ENCODE results near the gene TTC22. TPM values are rescaled to one million over a fixed set of nuclear protein-coding genes. Genes with fewer than 3 reads are reported as not detected.

TTC22 gene
- total RNA-seq, 1 donor from 2014 or later = not detected

- no peak for ATAC-seq
- intact Hi-C loops (cut with DNase I) = loop anchor here (5.0 to 10.0 kb wide), 3 partner anchors 317 to 950 kb away; no protein-coding TSS in a partner anchor
- no peak for DNase-seq (ENCODE audit: missing footprints)
Measured at GRCh38 chr1:54811739-54812655, 10.9 kb upstream of the TTC22 start.

DNA sequence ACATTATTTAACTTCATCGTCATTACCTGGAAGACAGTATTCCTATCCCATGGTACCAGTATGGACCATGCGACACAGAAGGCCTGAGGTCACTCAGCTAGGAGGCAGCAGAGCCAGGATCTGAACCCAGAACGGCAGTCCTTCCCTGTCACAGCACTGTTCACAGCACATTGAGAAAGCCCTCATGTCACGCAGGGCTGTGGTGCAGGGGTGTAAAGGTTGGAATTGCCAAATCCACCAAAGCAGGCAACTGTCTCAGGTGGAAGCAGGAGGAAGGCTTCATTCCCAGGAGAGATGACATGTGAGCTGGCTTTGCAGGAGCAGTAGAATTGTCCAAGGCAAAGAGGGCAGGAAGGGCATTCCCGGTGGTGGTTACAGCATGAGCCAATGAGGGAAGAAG is 9.9 kb upstream of the TTC22 start:
- no peak for DNase-seq (ENCODE audit: missing footprints)
- intact Hi-C loops (cut with DNase I) = loop anchor here (5.0 to 10.0 kb wide), 3 partner anchors 316 to 949 kb away; no protein-coding TSS in a partner anchor
- ATAC-seq = no peak

GRCh38 chr1:54810153-54810942 is 9.2 kb upstream of the TTC22 start:
- DNase-seq (ENCODE audit: missing footprints) = no peak
- peak; percentile 73 for ATAC-seq

GRCh38 chr1:54809496-54810074 is 8.5 kb upstream of the TTC22 start:
- DNase-seq (ENCODE audit: missing footprints) (no peak), ATAC-seq (no peak)
- intact Hi-C loops (cut with DNase I) = loop anchor here (5.0 to 10.0 kb wide), 3 partner anchors 315 to 947 kb away; no protein-coding TSS in a partner anchor

More at GRCh38 chr1:54810153-54810942, 9.2 kb upstream of the TTC22 start:
- intact Hi-C loops (cut with DNase I) = loop anchor here (5.0 to 10.0 kb wide), 3 partner anchors 316 to 948 kb away; no protein-coding TSS in a partner anchor

DNA sequence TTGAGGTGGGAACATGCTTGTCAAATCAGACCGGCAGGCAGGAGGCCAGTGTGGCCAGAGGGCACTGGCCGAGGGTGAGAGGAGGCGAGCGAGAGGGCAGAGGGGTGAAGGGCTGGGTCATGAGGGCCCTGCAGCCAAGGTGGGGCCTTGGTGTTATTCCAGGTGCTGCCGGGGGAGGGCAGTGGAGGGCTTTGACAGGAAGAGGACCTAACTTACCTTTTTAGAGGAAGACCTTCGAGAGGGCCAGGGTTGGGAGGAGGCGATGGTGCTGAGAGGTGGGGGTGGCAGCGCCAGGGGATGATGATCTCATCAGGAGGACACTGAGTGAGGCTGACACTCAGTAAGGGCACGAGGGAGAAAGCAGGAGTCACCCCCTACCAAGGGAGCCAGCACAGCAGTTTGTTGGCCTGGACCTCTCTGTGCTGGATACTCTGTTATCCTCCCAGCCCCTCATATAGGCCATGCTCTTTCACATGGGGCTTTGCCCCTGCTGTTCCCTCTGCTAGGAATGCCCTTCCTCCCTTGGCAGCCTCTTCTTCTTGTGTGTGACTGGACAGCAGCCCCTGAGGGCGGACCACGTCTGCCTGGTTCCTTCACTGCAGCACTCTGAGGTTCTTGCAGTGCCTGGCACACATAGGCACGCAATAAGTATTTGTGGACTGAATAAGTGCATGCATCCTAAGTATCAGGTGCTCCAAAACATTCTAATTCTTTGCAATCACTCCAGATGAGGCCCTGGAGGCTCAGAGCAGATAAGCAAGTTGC is 7.5 kb upstream of the TTC22 start:
- ATAC-seq (no peak), DNase-seq (ENCODE audit: missing footprints) (no peak)
- intact Hi-C loops (cut with DNase I) = no loop called here

DNA sequence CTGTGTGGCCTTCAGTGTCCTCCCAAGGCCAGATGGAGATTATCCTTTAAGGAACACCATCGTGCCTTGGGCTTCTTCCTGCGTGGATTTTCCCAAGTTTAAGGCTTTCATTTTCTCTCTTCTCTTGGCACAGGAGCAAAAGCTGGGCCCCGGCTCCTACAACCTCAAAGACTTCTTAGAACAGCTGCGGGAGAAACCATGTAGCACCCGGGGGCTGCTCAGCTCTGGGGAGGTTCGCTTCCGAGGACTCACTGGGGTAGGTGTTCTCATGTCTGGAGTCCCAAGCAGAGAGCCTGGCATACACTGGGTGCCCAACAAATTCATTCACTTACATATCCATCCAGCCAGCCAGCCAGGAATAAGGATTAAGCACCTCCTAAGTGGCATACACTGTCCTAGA is 6.6 kb upstream of the TTC22 start:
- ATAC-seq (no peak), DNase-seq (ENCODE audit: missing footprints) (no peak)
- intact Hi-C loops (cut with DNase I) = no loop called here

DNA sequence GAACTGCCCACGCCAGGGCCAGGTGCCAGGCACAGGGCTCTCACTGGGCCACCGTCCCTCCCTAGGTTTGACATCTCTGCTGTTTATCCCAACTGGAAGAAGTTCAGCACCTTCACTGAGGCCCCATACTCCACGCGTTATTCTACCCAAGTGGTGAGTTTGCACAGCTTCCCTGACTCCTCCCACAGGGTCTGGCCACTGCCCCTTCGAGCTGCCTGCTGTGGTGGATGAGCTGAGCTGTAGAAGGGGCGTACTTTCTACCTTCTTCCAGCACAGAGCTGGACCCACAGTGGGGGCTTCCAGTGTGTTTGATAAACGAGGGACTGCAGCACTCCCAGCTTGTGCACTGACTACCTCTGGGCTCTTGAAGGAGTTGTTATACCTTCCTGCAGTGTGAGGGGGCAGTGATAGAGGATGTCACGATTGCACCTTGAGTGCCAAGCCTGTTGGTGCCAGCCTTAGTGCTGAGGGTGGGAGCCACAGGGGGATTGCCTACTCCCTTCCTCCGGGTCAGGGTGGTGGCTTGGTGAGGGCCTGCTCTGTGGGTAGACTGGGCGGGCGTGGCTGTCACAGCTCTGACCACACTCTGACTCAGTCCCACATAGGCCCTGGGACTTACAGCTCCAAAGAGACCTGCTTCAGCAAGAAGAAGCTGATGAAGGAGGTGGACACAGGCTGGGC is 5.9 kb upstream of the TTC22 start:
- intact Hi-C loops (cut with DNase I) = no loop called here
- DNase-seq (ENCODE audit: missing footprints) (no peak), ATAC-seq (no peak)

DNA sequence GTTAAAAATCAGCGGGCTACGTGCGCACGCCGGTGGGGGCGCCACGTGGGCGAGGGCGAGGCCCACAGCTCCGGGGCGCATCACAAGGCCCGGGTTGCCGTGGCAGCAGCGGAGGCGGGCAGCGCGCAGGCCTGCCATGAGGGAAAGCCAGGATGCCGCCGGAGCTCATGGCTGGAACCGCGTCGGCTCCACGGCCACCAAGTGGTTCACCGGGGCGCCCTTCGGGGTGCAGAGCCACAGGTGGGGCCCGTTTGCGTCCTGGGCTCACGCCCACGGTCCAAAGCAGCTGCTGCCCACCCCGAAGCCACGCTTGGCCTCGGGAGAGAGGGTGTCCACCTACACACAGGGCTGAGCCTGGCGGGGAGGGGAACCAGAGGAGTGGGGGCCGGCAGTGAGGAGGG is 4.9 kb upstream of the TTC22 start:
- intact Hi-C loops (cut with DNase I) = no loop called here
- ATAC-seq (no peak), DNase-seq (ENCODE audit: missing footprints) (no peak)

GRCh38 chr1:54805466-54805865 is 4.3 kb upstream of the TTC22 start:
- intact Hi-C loops (cut with DNase I) = no loop called here
- DNase-seq (ENCODE audit: missing footprints) (no peak), ATAC-seq (no peak)

GRCh38 chr1:54804471-54805132 is 3.5 kb upstream of the TTC22 start:
- no peak for ATAC-seq
- intact Hi-C loops (cut with DNase I) = no loop called here
- DNase-seq (ENCODE audit: missing footprints) = no peak

DNA sequence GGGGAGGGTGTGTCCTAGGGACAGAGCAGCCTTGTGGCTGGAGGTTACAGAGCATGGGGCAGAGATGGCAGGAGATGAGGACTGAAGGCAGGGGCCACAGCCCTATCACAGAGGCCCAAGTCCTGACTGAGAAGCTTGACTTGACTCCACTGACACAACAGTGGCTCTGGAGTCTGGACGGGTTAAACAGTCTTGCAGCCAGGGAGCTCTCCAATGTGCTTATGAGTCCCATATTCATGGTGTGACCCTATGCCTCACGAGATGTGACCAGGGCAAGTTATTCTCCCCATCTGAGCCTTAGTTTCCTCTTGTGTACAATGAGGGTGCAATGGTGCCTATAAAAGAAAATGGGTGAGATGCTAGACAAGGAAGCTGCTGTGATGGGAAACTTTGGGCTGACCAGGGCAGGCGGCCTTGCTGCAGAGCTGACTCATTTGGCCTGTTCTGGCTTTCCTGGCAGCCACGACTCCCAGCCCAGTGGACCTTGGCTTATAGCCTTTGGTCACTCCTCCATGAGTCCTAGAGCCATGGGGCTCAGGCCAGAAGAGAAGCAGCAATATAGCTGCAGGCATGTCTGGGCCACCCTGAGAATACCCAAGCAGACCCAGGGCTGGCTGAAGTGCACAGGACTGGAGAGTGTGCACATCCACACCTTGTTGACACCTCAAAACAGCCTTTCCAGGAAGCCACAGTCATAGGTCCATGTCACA is 2.8 kb upstream of the TTC22 start:
- intact Hi-C loops (cut with DNase I) = no loop called here
- DNase-seq (ENCODE audit: missing footprints) (no peak), ATAC-seq (no peak)

- DNase-seq (ENCODE audit: missing footprints) (no peak), ATAC-seq (no peak)
- intact Hi-C loops (cut with DNase I) = no loop called here
Measured at GRCh38 chr1:54800041-54800898, 853 bp downstream of the TTC22 start.

DNA sequence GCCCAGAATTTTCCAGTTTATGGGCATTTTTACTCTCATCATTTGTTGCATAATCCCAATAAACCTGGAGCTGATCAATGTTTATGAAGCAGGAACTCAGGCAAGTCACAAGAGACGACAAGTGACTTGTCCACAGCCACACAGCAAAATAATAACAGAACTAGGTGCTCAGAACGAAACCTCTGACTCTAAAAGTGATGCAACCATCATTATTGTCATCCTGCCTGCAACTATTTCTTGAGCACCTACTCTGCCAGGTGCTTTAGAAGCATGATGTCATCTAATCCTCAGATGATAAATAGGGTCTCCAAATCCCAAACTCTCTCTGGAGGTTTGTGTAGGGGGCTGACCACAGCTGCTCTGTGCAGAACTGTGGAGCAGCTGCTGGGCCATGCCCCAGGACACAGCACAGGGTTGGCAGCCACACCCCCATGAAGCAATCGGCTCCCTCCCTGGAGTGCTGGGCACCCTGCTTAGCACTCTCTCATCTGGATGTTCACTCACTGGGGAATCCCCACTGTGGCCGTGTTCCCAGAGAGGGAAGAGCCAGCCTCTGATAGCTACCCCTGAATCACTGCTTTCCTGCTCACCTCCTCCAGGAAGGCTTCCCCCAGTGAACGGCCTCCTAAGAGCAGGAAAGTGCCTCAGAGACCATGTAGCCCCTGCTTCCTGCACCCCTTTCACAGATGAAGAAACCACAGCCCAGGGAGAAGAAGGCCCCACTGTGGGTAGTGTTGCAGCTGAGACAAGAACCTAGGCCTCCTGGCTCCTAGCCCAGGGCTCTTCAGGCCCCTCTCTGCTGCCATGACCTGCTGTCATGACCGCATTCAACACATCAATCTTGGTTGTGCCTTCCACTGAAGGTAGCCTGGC is 2.1 kb downstream of the TTC22 start:
- ATAC-seq (no peak), DNase-seq (ENCODE audit: missing footprints) (no peak)
- intact Hi-C loops (cut with DNase I) = no loop called here

DNA sequence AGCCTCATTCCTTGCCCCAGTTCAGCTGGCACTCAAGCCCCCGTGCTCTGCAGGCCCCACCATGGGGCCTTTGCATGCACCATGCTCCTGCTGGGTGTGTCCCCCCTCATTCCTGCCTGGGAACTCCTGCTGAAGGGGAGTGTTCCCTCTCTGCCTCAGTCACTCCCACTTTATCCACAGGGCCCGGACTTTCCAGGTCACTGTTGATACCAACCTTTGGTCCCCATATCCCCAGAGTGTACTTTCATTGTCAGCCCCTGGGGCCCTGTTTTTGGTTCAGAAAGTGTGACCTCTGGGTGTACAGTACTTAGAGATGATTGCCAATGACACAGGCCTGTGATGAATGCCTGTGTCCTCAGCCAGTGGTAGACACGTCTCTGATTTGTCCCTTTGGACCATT is 2.9 kb downstream of the TTC22 start:
- intact Hi-C loops (cut with DNase I) = no loop called here
- ATAC-seq (no peak), DNase-seq (ENCODE audit: missing footprints) (no peak)

GRCh38 chr1:54796902-54797301 is 4.2 kb downstream of the TTC22 start:
- ATAC-seq (no peak), DNase-seq (ENCODE audit: missing footprints) (no peak)
- intact Hi-C loops (cut with DNase I) = no loop called here

Measured in Right ventricle myocardium inferior (tissue), 1 donor.